Fibroblast of skin of back (primary cell): ENCODE data around the gene GRHPR.
"Not testable (repeated sequence)": the region's sequence is repeated elsewhere in the genome, so short reads cannot be mapped to it uniquely, and the experiment has no call there.

Experiments
- DNase-seq: peaks from one replicate; pipeline ENCODE4 v3.0.0-alpha.2; 2013

The GRHPR gene

DNA sequence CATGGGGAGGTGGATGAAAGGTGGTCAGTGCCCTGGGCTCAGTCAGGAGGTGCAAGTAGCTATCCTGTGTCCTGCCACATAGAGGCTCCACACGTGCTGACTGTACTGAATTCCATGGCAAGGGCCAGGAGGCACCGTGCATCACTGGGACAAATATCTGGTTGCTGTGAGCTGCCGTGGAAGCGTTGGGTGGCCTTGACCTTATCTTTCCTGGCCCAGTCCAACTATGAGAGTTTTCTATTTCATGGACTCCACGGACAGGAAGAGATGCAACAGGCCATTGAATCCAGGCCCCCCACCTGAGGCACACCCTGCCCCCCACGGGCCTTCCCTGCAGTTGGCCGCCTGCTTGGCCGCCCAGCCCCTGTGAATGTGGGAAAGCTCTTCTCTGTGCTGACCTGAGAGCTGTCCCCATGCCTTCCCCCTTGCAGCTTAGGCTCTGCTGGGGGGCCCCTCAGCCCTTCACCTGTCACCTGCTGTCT, 1.7 kb downstream of the GRHPR start:
- no peak for DNase-seq

DNA sequence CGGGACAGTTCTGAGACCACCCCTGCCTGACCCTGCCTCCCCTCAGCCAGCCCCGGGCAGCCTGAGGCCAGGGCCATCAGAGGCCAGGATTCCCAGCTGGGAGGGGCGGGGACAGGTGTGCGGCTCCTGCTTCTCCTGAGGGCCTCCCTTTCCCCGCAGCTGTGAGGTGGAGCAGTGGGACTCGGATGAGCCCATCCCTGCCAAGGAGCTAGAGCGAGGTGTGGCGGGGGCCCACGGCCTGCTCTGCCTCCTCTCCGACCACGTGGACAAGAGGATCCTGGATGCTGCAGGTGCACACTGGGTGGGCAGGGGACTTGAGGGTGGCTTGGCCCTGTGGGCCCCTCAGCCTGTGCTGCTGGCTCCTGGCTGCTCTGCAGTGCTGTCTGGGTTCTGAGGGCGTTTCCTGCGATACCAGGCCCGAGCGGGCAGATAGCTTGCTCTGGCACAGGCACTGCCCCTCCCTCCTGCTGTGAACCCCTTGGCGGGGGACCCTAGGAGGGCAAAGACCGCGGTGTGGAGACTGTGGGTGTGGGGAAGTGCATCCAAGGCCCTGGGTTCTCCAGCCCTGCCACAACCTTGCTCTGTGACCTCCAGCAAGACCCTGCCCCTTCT, 2.3 kb downstream of the GRHPR start:
- DNase-seq: no peak

- peak; percentile 20 for DNase-seq
Observed at GRCh38 chr9:37425298-37425752, 2.8 kb downstream of the GRHPR start.

DNA sequence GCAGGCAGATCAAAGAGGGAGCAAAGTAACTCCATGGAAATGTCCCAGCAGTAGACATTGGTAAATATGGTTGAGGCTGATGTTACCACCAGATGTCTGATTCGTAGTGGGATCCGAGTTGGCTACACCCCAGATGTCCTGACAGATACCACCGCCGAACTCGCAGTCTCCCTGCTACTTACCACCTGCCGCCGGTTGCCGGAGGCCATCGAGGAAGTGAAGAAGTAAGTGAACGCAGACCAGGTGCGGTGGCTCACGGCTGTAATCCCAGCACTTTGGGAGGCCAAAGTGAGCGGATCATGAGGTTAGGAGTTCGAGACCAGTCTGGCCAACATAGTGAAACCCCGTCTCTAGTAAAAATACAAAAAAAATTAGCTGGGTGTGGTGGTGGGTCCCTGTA, 3.9 kb downstream of the GRHPR start:
- not testable (repeated sequence) for DNase-seq

- DNase-seq: no peak
Observed at GRCh38 chr9:37426846-37427245, 4.3 kb downstream of the GRHPR start.

DNA sequence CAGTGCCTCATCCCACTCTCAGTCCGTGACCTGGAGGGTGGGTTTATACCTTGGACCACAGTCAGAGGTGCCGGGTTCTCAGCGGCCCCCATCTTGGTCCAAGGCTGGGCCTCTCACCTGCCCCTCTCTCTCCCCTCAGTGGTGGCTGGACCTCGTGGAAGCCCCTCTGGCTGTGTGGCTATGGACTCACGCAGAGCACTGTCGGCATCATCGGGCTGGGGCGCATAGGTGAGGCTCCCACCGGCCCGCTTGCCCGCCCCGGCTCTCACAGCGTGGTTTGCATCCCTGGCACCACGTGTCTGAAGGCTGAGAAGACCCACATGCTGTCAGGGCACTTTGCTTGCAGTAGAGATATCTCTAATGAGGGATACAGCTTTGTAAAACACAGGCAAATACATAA, 5.8 kb downstream of the GRHPR start:
- no peak for DNase-seq

- DNase-seq: no peak
Observed at GRCh38 chr9:37429441-37430285, 7.2 kb downstream of the GRHPR start.

GRCh38 chr9:37430841-37431597, 8.5 kb downstream of the GRHPR start:
- DNase-seq: no peak

- no peak for DNase-seq
Observed at GRCh38 chr9:37432020-37432419, 9.5 kb downstream of the GRHPR start.

- no peak for DNase-seq
Observed at GRCh38 chr9:37433867-37434371, 11.4 kb downstream of the GRHPR start.

DNA sequence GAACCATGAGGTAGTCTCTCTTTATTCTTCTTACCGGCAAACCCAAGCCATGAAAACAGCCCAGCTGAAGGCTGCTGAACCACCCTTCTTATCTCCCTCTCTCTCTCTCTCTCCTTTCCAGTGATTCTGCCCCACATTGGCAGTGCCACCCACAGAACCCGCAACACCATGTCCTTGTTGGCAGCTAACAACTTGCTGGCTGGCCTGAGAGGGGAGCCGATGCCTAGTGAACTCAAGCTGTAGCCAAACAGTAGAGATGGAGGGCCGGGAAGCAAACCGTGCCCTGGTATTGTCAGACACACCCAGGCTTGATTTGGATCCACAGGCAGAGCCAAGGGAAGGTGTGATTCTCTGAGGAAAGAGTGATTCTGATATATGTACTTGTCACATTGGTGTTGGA, 14.0 kb downstream of the GRHPR start:
- no peak for DNase-seq

DNA sequence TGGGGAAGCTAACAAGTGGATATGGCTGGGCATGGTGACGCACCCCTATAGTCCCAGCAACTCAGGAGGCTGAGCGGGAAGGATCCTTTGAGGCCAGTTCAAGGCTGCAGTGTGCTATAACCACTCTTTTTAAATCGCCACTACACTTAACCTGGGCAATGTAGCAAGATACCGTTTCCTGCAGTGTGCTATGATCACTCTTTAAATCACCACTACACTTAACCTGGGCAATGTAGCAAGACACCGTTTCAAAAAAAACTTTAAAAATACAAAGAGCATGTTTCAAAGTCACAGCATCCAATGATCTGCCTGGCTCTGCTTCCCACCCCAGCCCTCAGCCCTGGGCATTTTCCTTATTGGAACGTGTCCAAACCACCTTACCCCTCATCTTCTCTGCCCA, 14.5 kb downstream of the GRHPR start:
- DNase-seq: no peak

DNA sequence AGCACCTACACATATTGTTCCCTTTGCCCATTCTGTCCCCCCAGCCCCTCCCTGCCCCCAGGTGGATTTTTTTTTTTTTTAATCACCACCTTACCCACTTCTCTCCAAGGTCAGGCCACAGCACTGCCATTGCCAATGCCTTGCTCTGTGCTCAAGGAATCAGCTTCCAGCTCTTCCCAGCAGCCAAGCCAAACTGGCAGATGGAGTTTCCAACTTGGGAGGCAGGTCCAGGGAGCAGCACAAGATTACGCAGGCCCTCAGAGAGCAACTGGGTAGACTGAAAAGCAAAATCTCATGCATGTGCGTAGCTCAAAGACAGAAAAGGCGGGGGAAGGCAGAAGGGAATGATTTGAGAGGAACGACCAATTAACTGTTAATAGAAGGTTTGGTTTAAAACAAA, 15.1 kb downstream of the GRHPR start:
- DNase-seq: no peak

- no peak for DNase-seq
Observed at GRCh38 chr9:37438359-37438758, 15.9 kb downstream of the GRHPR start.

- DNase-seq: no peak
Observed at GRCh38 chr9:37441776-37442370, 19.4 kb downstream of the GRHPR start.

DNA sequence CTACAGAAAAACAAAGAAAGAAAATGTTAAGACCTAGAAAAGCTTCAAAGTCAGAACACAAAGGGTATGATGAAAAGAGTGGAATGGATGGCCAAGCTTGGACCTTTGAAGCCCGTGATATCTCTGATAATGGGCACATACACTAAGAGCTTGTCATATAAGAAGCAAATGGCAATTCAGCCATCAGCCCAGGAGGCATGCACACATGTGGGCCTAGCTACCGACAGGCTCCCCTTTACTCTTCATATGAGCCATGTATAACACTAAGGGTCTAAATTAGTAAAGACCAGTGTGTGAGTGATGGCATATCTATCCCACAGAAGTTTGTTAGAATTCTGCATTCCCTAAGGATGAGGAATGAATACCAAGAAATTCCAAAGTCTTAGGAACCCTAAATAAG, 20.1 kb downstream of the GRHPR start:
- no peak for DNase-seq

- DNase-seq: no peak
Observed at GRCh38 chr9:37443566-37443965, 21.1 kb downstream of the GRHPR start.

DNA sequence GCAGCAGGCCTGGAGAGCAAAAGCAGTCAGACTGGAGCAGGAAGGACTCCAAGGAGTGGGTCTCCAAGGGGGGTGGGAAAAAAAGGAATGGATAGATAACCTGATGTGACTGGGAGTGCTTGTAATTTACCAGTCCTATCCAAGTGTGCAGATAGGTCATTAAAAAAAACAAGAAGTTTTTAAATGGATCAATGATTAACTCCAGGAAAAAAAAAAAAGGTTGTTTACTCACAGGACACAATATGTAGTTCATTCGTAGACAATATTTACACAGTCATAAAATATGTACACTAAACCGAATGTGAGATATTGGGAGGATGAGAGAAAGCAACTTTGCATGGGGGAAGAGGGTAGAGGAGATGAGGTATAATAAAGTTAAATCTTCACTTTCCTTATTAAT, 22.4 kb downstream of the GRHPR start:
- DNase-seq: no peak

GRCh38 chr9:37445832-37446231, 23.3 kb downstream of the GRHPR start:
- DNase-seq: no peak

GRCh38 chr9:37446401-37446800, 23.9 kb downstream of the GRHPR start:
- DNase-seq: no peak

GRCh38 chr9:37447111-37447510, 24.6 kb downstream of the GRHPR start:
- DNase-seq: no peak

- no peak for DNase-seq
Observed at GRCh38 chr9:37449862-37450632, 27.6 kb downstream of the GRHPR start.
